AG09319 (cell line): ENCODE measurements around the gene OAT.

Experiments used
- DNase-seq: peaks from one replicate; pipeline ENCODE4 v3.0.0-alpha.2; 2010; ENCODE audit warnings: low read depth; ENCODE audit errors: extremely low read depth
- CTCF ChIP-seq: IDR thresholded peaks from 2 replicates; pipeline ENCODE4 v1.5.1; 2011; ENCODE audit warnings: low read depth, mild to moderate bottlenecking, inconsistent platforms, low read length, moderate library complexity

The OAT gene

GRCh38 chr10:124461642-124462347 lies 43.1 kb upstream of the OAT start, which contains the start of gene LHPP:
TSS of gene LHPP (plus strand) at chr10:124461823. CDS start at chr10:124461863, 40 bp downstream.
- peak; percentile 11 for DNase-seq
- no peak for TF ChIP-seq CTCF

GRCh38 chr10:124460144-124460543 lies 41.4 kb upstream of the OAT start:
- no peak for TF ChIP-seq CTCF
- DNase-seq = no peak

DNA sequence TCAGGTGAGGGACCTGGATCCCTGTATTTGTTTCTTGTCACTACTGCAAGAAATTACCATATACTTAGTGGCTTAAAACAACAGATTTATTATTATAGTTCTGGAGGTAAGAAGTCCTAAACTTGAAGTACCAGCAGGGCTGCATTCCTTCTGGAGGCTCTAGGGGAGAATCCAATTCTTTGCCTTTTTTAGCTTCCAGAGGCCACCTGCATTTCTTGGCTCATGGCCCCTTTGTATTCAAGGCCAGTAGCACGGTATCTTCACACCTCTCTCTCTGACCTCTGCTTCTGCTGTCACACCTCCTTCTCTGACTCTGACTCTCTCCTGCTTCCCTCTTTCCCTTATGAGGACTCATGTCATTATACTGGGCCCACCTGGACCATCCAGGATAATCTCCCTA lies 40.7 kb upstream of the OAT start:
- DNase-seq = no peak
- TF ChIP-seq CTCF = no peak

DNA sequence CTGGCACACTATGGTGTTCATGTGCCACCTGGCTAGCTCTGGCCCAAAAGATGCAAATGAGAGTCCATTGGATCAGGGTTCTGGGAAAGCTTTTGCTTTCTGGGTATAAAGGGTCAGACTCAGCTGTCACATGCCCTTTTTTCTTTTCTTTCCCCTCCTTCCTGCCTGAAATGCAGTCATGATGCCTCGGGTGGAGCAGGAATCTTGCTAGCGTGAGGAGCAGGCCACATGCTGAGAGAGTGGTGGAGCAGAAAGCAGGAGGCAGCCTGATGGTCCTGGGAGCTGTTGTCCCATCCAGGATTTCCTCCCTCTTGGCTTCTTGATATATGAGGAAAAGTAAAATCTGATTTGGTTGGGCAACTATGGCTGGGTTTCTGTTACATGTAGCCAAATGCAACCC lies 40.2 kb upstream of the OAT start:
- no peak for TF ChIP-seq CTCF
- no peak for DNase-seq

DNA sequence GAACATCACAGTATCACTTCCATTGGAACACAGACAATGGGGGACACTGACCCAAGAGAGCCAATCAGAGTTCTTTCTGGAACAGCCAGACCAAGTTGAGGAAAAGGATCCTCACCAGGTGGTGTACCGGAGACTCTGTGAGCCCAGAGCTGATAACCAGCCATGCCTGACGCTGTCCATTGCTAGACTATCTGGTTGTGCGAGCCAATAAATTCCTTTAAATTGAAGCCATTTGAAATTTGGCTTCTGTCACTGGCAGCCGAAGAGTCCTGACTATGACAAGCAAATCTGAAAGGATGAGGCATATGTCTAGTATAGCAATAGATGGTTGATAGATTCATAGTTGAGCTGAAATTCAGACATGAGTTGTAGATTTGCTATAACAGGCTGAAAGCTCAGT lies 39.8 kb upstream of the OAT start:
- no peak for DNase-seq
- TF ChIP-seq CTCF = no peak

- no peak for DNase-seq
- TF ChIP-seq CTCF = no peak
These were observed 36.7 kb upstream of the OAT start for GRCh38 chr10:124455441-124455840.

GRCh38 chr10:124453960-124454610 lies 35.4 kb upstream of the OAT start:
- no peak for DNase-seq
- TF ChIP-seq CTCF = no peak
